Neural progenitor cell (in vitro differentiated cells): ENCODE results near the gene CYP2F1. TPM values are rescaled to one million over a fixed set of nuclear protein-coding genes. Genes with fewer than 3 reads are reported as not detected.

ENCODE experiments used
- DNase-seq: peaks from one replicate; pipeline ENCODE4 v3.0.0-alpha.2; 2016; ENCODE audit warnings: low spot score
- H2AFZ ChIP-seq: fragments of 200-600 bp; sonication (generic); replicated peaks from 2 replicates; pipeline ENCODE4 v1.6.1; 2016; ENCODE audit warnings: antibody characterized with exemption
- H3F3A ChIP-seq: fragments of 200-600 bp; sonication (generic); 2 replicates; pipeline ENCODE4 v1.6.1; 2016; ENCODE audit warnings: antibody characterized with exemption, low read depth
- H3K27ac ChIP-seq: fragments of 200-600 bp; sonication (generic); 2 replicates; pipeline ENCODE4 v1.5.1; 2016; ENCODE audit warnings: mild to moderate bottlenecking
- H3K27me3 ChIP-seq: fragments of 200-600 bp; sonication (generic); 2 replicates; pipeline ENCODE4 v1.6.1; 2016; ENCODE audit warnings: mild to moderate bottlenecking, moderate library complexity
- H3K36me3 ChIP-seq: fragments of 200-600 bp; sonication (generic); 2 replicates; pipeline ENCODE4 v1.5.1; 2016
- H3K4me1 ChIP-seq: fragments of 200-600 bp; sonication (generic); 2 replicates; pipeline ENCODE4 v1.6.1; 2016; ENCODE audit warnings: mixed run types
- H3K4me2 ChIP-seq: fragments of 200-600 bp; sonication (generic); 2 replicates; pipeline ENCODE4 v1.6.1; 2016
- H3K4me3 ChIP-seq: fragments of 200-600 bp; sonication (generic); 2 replicates; pipeline ENCODE4 v1.5.1; 2016
- H3K79me2 ChIP-seq: fragments of 200-600 bp; sonication (generic); 2 replicates; pipeline ENCODE4 v1.6.1; 2016; ENCODE audit warnings: low read depth
- H3K9ac ChIP-seq: fragments of 200-600 bp; sonication (generic); 2 replicates; pipeline ENCODE4 v1.6.1; 2016
- H3K9me3 ChIP-seq: fragments of 200-600 bp; sonication (generic); 2 replicates; pipeline ENCODE4 v1.5.1; 2016; ENCODE audit warnings: low read depth
- H4K20me1 ChIP-seq: fragments of 200-600 bp; sonication (generic); 2 replicates; pipeline ENCODE4 v1.6.1; 2016; ENCODE audit warnings: low read depth
- H3K27ac Mint-ChIP-seq: 3 replicates; pipeline ENCODE4 v1.8.0; 2021; ENCODE audit warnings: mixed read lengths
- H3K27me3 Mint-ChIP-seq: 2 replicates; pipeline ENCODE4 v1.8.0; 2022; ENCODE audit warnings: low read depth, mild to moderate bottlenecking, inconsistent platforms, moderate library complexity, mixed read lengths; ENCODE audit not compliant: insufficient read depth
- H3K36me3 Mint-ChIP-seq: 3 replicates; pipeline ENCODE4 v1.8.0; 2021; ENCODE audit warnings: mixed read lengths
- H3K4me1 Mint-ChIP-seq: 3 replicates; pipeline ENCODE4 v1.8.0; 2021; ENCODE audit warnings: mixed read lengths
- H3K4me3 Mint-ChIP-seq: 3 replicates; pipeline ENCODE4 v1.8.0; 2021; ENCODE audit warnings: mild to moderate bottlenecking, moderate library complexity, mixed read lengths
- H3K9me3 Mint-ChIP-seq: 3 replicates; pipeline ENCODE4 v1.8.0; 2020; ENCODE audit warnings: mixed read lengths
- EZH2 ChIP-seq: fragments of 200-600 bp; sonication (generic); IDR thresholded peaks from 2 replicates; pipeline ENCODE4 v1.6.1; 2017; ENCODE audit warnings: antibody characterized with exemption, mild to moderate bottlenecking, moderate library complexity
- EZH2phosphoT487 ChIP-seq: fragments of 200-600 bp; sonication (generic); IDR thresholded peaks from 2 replicates; pipeline ENCODE4 v1.6.1; 2017; ENCODE audit warnings: antibody characterized with exemption
- total RNA-seq: library from RNA; depleted of rRNA; stranded (reverse); fragments of >200 nt; gene quantifications from 2 replicates; pipeline ENCODE4 v1.2.3, GENCODE V29; 2015; ENCODE audit warnings: low replicate concordance
- TF ChIP-seq, protein P1 (sequence below): fragments of 200-600 bp; sonication (generic); IDR thresholded peaks from 2 replicates; pipeline ENCODE4 v1.5.1; 2017; ENCODE audit warnings: antibody characterized with exemption, mild to moderate bottlenecking

The CYP2F1 gene
- total RNA-seq, 1 donor from 2014 or later: not detected

DNA sequence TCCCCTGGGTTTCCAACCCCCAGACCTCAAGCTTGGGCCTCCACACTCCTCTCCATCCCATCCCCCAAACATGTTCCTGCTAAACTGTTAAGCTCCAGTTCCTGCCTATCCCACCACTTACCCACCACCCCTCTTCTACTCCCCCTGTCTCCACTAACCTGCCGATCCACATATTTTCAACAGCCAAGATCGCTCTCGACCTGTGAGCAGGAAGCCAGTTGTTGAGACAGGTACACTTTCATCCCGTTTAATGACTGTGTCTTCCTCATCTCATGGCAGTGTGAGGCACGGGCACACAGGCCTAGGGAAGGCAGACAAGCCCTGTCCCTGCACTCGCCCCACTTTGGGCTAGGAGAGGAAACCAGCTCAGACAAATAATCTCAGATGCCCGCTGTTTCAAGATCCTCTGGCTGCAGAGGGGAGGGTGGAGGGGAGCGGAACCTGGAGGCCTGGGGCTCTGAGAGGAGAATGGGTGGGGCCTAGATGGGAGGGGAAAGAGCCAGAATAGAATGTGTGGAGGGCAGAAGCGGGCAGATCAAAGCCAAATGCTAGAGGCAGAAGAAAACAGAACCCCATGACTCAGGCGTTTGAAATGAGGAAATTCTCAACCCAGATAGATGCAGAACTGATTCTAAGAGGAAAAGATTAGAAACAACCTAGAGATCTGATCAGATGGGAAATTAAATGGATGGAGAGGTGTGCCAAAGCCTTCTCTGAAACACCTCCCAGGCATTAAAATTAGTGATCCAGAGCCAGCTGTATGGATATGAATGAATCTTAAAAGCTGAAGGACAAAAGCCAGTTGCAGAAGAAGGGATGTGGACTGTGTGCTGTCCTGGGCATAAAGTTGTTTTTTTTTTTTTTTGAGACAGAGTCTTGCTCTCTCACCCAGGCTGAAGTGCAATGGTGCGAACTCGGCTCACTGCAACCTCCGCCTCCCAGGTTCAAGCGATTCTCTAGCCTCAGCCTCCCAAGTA, 61.9 kb downstream of the CYP2F1 start:
- no peak overlapping the region for H3K9ac ChIP-seq
- peaks cover 8% of the 10 kb centered on the region for H3K27me3 Mint-ChIP-seq
- H3F3A ChIP-seq: peaks cover 8% of the 10 kb centered on the region
- no peaks in the 10 kb centered on the region for H3K79me2 ChIP-seq
- no peaks in the 10 kb centered on the region for H3K36me3 Mint-ChIP-seq
- H3K4me3 ChIP-seq: no peak overlapping the region
- no peaks in the 10 kb centered on the region for H3K4me1 ChIP-seq
- no peak overlapping the region for H3K27ac ChIP-seq
- no peaks in the 10 kb centered on the region for H3K36me3 ChIP-seq
- H3K9me3 Mint-ChIP-seq: peaks cover 5% of the 10 kb centered on the region
- no peaks in the 10 kb centered on the region for H3K27me3 ChIP-seq
- TF ChIP-seq EZH2phosphoT487 (no peak), EZH2 (no peak)
- TF ChIP-seq, protein P1, sequence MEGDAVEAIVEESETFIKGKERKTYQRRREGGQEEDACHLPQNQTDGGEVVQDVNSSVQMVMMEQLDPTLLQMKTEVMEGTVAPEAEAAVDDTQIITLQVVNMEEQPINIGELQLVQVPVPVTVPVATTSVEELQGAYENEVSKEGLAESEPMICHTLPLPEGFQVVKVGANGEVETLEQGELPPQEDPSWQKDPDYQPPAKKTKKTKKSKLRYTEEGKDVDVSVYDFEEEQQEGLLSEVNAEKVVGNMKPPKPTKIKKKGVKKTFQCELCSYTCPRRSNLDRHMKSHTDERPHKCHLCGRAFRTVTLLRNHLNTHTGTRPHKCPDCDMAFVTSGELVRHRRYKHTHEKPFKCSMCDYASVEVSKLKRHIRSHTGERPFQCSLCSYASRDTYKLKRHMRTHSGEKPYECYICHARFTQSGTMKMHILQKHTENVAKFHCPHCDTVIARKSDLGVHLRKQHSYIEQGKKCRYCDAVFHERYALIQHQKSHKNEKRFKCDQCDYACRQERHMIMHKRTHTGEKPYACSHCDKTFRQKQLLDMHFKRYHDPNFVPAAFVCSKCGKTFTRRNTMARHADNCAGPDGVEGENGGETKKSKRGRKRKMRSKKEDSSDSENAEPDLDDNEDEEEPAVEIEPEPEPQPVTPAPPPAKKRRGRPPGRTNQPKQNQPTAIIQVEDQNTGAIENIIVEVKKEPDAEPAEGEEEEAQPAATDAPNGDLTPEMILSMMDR: no peak
- peaks cover 13% of the 10 kb centered on the region for H3K4me1 Mint-ChIP-seq
- H2AFZ ChIP-seq: peak overlapping the region; percentile 62
- DNase-seq: peak; percentile 67
- no peaks in the 10 kb centered on the region for H4K20me1 ChIP-seq
- no peaks in the 10 kb centered on the region for H3K9me3 ChIP-seq
- H3K27ac Mint-ChIP-seq: peak overlapping the region; percentile 67
- peak overlapping the region; percentile 15 for H3K4me2 ChIP-seq
- H3K4me3 Mint-ChIP-seq: peak overlapping the region; percentile 67

Other genes starting within 250 kb of the CYP2F1 start
- not detected in 2 replicates for gene CYP2A7, start 232.2 kb upstream of the CYP2F1 start, total RNA-seq
- not detected in 2 replicates for gene CYP2B6, start 123.2 kb upstream of the CYP2F1 start, total RNA-seq
- not detected in 2 replicates for gene CYP2A13, start 26.0 kb upstream of the CYP2F1 start, total RNA-seq
- gene CYP2S1, start 78.8 kb downstream of the CYP2F1 start, total RNA-seq: 2.0 and 8.3 TPM in 2 replicates
- 24.7 and 45.6 TPM in 2 replicates for gene AXL, start 104.8 kb downstream of the CYP2F1 start, total RNA-seq
- 126 and 188 TPM in 2 replicates for gene HNRNPUL1, start 149.9 kb downstream of the CYP2F1 start, total RNA-seq
- gene CCDC97, start 195.7 kb downstream of the CYP2F1 start, total RNA-seq: 14.1 and 19.1 TPM in 2 replicates
- 0.65 and 1.3 TPM in 2 replicates for gene TGFB1, start 239.5 kb downstream of the CYP2F1 start, total RNA-seq
- gene B9D2, start 249.7 kb downstream of the CYP2F1 start, total RNA-seq: 2.5 and 5.5 TPM in 2 replicates